SK-N-SH (cell line): Measurements from ENCODE around the gene HIVEP2. TPM values are rescaled to one million over a fixed set of nuclear protein-coding genes. Genes with fewer than 3 reads are reported as not detected.

Source experiments
- CTCF ChIA-PET: fragments of 300-600, 350-600 bp; formaldehyde crosslinking; extraction: SDS; loops from one replicate; lab custom pipeline; 2021; lab: Yijun Ruan, JAX
- POLR2A ChIA-PET: fragments of 350-600 bp; sonication (Branson Sonifier 250); formaldehyde crosslinking; extraction: SDS; loops from one replicate; lab custom pipeline; 2020; ENCODE audit warnings: antibody characterized with exemption, inconsistent platforms; lab: Yijun Ruan, JAX
- DNase-seq: peaks from one replicate; pipeline ENCODE4 v3.0.0; 2012
- H2AFZ ChIP-seq: fragments of 200-600 bp; sonication (generic); 2 replicates; pipeline ENCODE4 v1.8.1; 2016; ENCODE audit warnings: antibody characterized with exemption, mild to moderate bottlenecking, low read depth
- H3F3A ChIP-seq: fragments of 200-600 bp; sonication (generic); replicated peaks from 2 replicates; pipeline ENCODE3; 2016; ENCODE audit warnings: antibody characterized with exemption, mild to moderate bottlenecking; ENCODE audit not compliant: insufficient read depth
- H3K27ac ChIP-seq, 2 experiments: fragments of 200-500 bp in 1 of 2; fragments of 200-600 bp in 1 of 2; sonication (Bioruptor generic) in 1 of 2; sonication (generic), shearing (Covaris generic) in 1 of 2; 2 replicates each; pipeline versions ENCODE4 v1.5.1 to v1.6.1; 2014 to 2016; ENCODE audit warnings: low read depth in 2 of 2, inconsistent platforms in 1 of 2, low read length in 1 of 2, mild to moderate bottlenecking in 1 of 2, mixed read lengths in 1 of 2
- H3K27me3 ChIP-seq: fragments of 200-600 bp; sonication (generic), shearing (Covaris generic); 2 replicates; pipeline ENCODE4 v1.6.1; 2016; ENCODE audit warnings: mixed run types; ENCODE audit not compliant: insufficient read depth
- H3K36me3 ChIP-seq, 2 experiments: fragments of 200-500 bp in 1 of 2; fragments of 200-600 bp in 1 of 2; sonication (Bioruptor generic) in 1 of 2; sonication (generic) in 1 of 2; replicated peaks in 1 of 2; 2 replicates each; pipeline versions ENCODE3 to v1.5.1; 2014 to 2016; ENCODE audit warnings: low read length in 1 of 2, mild to moderate bottlenecking in 1 of 2; ENCODE audit not compliant: insufficient read depth in 2 of 2, control insufficient read depth in 1 of 2
- H3K4me1 ChIP-seq, 2 experiments: fragments of 200-500 bp in 1 of 2; fragments of 200-600 bp in 1 of 2; sonication (Bioruptor generic) in 1 of 2; sonication (generic), shearing (Covaris generic) in 1 of 2; 2 replicates each; pipeline versions ENCODE4 v1.5.1 to v1.6.1; 2014 to 2016; ENCODE audit warnings: low read depth in 1 of 2, low read length in 1 of 2, mixed run types in 1 of 2; ENCODE audit not compliant: insufficient read depth in 2 of 2, control insufficient read depth in 1 of 2
- H3K4me2 ChIP-seq: fragments of 200-600 bp; sonication (generic), shearing (Covaris generic); 2 replicates; pipeline ENCODE4 v1.6.1; 2017; ENCODE audit warnings: mixed run types
- H3K4me3 ChIP-seq, 2 experiments: fragments of 200-500 bp in 1 of 2; fragments of 200-600 bp in 1 of 2; sonication (Bioruptor generic) in 1 of 2; sonication (generic), shearing (Covaris generic) in 1 of 2; 2 replicates each; pipeline versions ENCODE4 v1.5.1 to v1.8.1; 2014 to 2016; ENCODE audit warnings: low read depth in 2 of 2, inconsistent platforms in 1 of 2, low read length in 1 of 2, mild to moderate bottlenecking in 1 of 2, mixed read lengths in 1 of 2, moderate library complexity in 1 of 2
- H3K79me2 ChIP-seq: fragments of 200-600 bp; sonication (generic); 2 replicates; pipeline ENCODE4 v1.8.1; 2017; ENCODE audit warnings: mild to moderate bottlenecking; ENCODE audit not compliant: insufficient read depth
- H3K9ac ChIP-seq: fragments of 200-600 bp; sonication (generic); 2 replicates; pipeline ENCODE4 v1.6.1; 2017; ENCODE audit warnings: mixed run types
- H3K9me2 ChIP-seq: fragments of 200-600 bp; sonication (generic); 2 replicates; pipeline ENCODE4 v1.6.1; 2017; ENCODE audit warnings: mixed run types
- H3K9me3 ChIP-seq: fragments of 200-600 bp; sonication (generic); 2 replicates; pipeline ENCODE4 v1.6.1; 2017; ENCODE audit warnings: mixed run types, mild to moderate bottlenecking, moderate library complexity
- H4K20me1 ChIP-seq: fragments of 200-600 bp; sonication (generic); 2 replicates; pipeline ENCODE4 v1.6.1; 2017; ENCODE audit warnings: mild to moderate bottlenecking, mixed run types; ENCODE audit not compliant: insufficient read depth
- CHD2 ChIP-seq: fragments of 150-350 bp; IDR thresholded peaks from 2 replicates; pipeline ENCODE4 v1.6.1; 2018; ENCODE audit warnings: low read length; ENCODE audit not compliant: partially characterized antibody
- EZH2phosphoT487 ChIP-seq: fragments of 200-600 bp; sonication (generic); IDR thresholded peaks from 2 replicates; pipeline ENCODE4 v1.6.1; 2017; ENCODE audit warnings: low read depth, mixed run types, mild to moderate bottlenecking, antibody characterized with exemption, moderate library complexity, borderline replicate concordance
- FOSL2 ChIP-seq: IDR thresholded peaks from 2 replicates; pipeline ENCODE4 v1.4.0; 2012; ENCODE audit warnings: low read depth, mild to moderate bottlenecking, moderate library complexity, borderline replicate concordance
- FOXJ3 ChIP-seq: sonication (generic); formaldehyde crosslinking; IDR thresholded peaks from 2 replicates; pipeline ENCODE4 v1.5.1; 2020; ENCODE audit warnings: mild to moderate bottlenecking, missing genetic modification reagents
- GATA2 ChIP-seq: sonication (generic); formaldehyde crosslinking; IDR thresholded peaks from 2 replicates; pipeline ENCODE4 v1.5.0; 2020; ENCODE audit warnings: mild to moderate bottlenecking, missing genetic modification reagents
- JUND ChIP-seq: IDR thresholded peaks from 2 replicates; pipeline ENCODE4 v1.4.0; 2012
- NFIC ChIP-seq: IDR thresholded peaks from 2 replicates; pipeline ENCODE4 v1.4.0; 2012; ENCODE audit warnings: borderline replicate concordance
- PBX3 ChIP-seq: IDR thresholded peaks from 2 replicates; pipeline ENCODE4; 2012
- RCOR1 ChIP-seq: fragments of 150-350 bp; IDR thresholded peaks from 2 replicates; pipeline ENCODE4 v1.6.1; 2017; ENCODE audit warnings: antibody characterized with exemption, low read length
- SIN3A ChIP-seq: IDR thresholded peaks from 2 replicates; pipeline ENCODE4 v1.6.1; 2012; ENCODE audit warnings: low read depth, mild to moderate bottlenecking, low read length, moderate library complexity, borderline replicate concordance
- TAF1 ChIP-seq: IDR thresholded peaks from 2 replicates; pipeline ENCODE4 v1.6.1; 2012; ENCODE audit warnings: low read depth, mild to moderate bottlenecking, low read length, moderate library complexity, borderline replicate concordance
- TEAD4 ChIP-seq: IDR thresholded peaks from 2 replicates; pipeline ENCODE4 v1.4.0; 2012; ENCODE audit warnings: mild to moderate bottlenecking, borderline replicate concordance; ENCODE audit not compliant: insufficient read depth
- YY1 ChIP-seq: IDR thresholded peaks from 2 replicates; pipeline ENCODE4 v1.4.0; 2012; ENCODE audit warnings: low read depth, mild to moderate bottlenecking
- ZBTB33 ChIP-seq: IDR thresholded peaks from 2 replicates; pipeline ENCODE4 v1.4.0; 2012; ENCODE audit warnings: low read depth, borderline replicate concordance
- WGBS: methylation state at CpG from one replicate; pipeline ENCODE4 v1.1.6; 2017; ENCODE audit warnings: low lambda C conversion rate; 5-methylcytosine and 5-hydroxymethylcytosine counted together
- polyA plus RNA-seq, 3 experiments: library from polyadenylated mRNA; depleted of rRNA; stranded (reverse); fragments of >200 nt; gene quantifications; 2 replicates each; pipeline ENCODE4 v1.2.3, GENCODE V29; 2012
- TF ChIP-seq, protein P1 (sequence below): fragments of 150-350 bp; IDR thresholded peaks from 2 replicates; pipeline ENCODE4 v1.6.1; 2016; ENCODE audit warnings: mild to moderate bottlenecking, low read depth, low read length
- TF ChIP-seq, protein P2 (sequence below): fragments of 200-600 bp; sonication (generic); IDR thresholded peaks from 2 replicates; pipeline ENCODE4 v1.6.1; 2017; ENCODE audit warnings: antibody characterized with exemption, mild to moderate bottlenecking, moderate library complexity
- TF ChIP-seq, protein P3 (sequence below): IDR thresholded peaks from 2 replicates; pipeline ENCODE4 v1.6.1; 2012; ENCODE audit warnings: mild to moderate bottlenecking, low read depth, low read length, moderate library complexity

HIVEP2 gene
- polyA plus RNA-seq, 1 of the 3 experiments (the other 2 are of a cell fraction): 2.5 TPM

DNA sequence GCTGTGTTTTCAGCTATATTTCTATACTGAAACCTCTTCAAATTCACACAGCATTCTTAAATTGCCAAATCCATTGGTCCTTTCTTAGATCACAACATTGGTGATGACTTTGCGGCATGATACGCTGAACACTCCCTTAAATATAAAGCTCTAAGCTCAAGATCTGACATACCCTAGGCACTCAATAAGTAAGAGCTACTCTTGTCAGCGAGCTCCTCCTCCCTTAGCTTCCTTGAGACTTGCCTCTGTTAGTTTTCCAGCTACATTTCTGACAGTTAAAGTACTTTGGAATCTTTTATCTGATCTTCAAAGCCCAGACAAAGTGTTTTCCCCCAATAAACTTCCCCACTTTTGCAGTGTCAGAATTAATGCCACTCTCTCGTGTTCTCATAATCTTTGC lies 117.0 kb downstream of the HIVEP2 start (continued):
- TF ChIP-seq, protein P1, sequence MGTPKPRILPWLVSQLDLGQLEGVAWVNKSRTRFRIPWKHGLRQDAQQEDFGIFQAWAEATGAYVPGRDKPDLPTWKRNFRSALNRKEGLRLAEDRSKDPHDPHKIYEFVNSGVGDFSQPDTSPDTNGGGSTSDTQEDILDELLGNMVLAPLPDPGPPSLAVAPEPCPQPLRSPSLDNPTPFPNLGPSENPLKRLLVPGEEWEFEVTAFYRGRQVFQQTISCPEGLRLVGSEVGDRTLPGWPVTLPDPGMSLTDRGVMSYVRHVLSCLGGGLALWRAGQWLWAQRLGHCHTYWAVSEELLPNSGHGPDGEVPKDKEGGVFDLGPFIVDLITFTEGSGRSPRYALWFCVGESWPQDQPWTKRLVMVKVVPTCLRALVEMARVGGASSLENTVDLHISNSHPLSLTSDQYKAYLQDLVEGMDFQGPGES: no peak
- no peak for TF ChIP-seq GATA2 (CRISPR knock-in tag)

GRCh38 chr6:142827369-142827768 lies 117.6 kb downstream of the HIVEP2 start:
- H3K27ac ChIP-seq: no peak overlapping the region
- H3K4me2 ChIP-seq: no peak overlapping the region
- H4K20me1 ChIP-seq: no peaks in the 10 kb centered on the region
- TF ChIP-seq JUND (no peak), YY1 (no peak), ZBTB33 (no peak), EZH2phosphoT487 (no peak), PBX3 (no peak), TAF1 (no peak), TEAD4 (no peak), SIN3A (no peak), FOXJ3 (CRISPR knock-in tag) (no peak), RCOR1 (no peak), FOSL2 (no peak), CHD2 (no peak), NFIC (no peak)
- TF ChIP-seq, protein P2, sequence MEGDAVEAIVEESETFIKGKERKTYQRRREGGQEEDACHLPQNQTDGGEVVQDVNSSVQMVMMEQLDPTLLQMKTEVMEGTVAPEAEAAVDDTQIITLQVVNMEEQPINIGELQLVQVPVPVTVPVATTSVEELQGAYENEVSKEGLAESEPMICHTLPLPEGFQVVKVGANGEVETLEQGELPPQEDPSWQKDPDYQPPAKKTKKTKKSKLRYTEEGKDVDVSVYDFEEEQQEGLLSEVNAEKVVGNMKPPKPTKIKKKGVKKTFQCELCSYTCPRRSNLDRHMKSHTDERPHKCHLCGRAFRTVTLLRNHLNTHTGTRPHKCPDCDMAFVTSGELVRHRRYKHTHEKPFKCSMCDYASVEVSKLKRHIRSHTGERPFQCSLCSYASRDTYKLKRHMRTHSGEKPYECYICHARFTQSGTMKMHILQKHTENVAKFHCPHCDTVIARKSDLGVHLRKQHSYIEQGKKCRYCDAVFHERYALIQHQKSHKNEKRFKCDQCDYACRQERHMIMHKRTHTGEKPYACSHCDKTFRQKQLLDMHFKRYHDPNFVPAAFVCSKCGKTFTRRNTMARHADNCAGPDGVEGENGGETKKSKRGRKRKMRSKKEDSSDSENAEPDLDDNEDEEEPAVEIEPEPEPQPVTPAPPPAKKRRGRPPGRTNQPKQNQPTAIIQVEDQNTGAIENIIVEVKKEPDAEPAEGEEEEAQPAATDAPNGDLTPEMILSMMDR: no peak
- TF ChIP-seq, protein P1: no peak
- TF ChIP-seq, protein P3, sequence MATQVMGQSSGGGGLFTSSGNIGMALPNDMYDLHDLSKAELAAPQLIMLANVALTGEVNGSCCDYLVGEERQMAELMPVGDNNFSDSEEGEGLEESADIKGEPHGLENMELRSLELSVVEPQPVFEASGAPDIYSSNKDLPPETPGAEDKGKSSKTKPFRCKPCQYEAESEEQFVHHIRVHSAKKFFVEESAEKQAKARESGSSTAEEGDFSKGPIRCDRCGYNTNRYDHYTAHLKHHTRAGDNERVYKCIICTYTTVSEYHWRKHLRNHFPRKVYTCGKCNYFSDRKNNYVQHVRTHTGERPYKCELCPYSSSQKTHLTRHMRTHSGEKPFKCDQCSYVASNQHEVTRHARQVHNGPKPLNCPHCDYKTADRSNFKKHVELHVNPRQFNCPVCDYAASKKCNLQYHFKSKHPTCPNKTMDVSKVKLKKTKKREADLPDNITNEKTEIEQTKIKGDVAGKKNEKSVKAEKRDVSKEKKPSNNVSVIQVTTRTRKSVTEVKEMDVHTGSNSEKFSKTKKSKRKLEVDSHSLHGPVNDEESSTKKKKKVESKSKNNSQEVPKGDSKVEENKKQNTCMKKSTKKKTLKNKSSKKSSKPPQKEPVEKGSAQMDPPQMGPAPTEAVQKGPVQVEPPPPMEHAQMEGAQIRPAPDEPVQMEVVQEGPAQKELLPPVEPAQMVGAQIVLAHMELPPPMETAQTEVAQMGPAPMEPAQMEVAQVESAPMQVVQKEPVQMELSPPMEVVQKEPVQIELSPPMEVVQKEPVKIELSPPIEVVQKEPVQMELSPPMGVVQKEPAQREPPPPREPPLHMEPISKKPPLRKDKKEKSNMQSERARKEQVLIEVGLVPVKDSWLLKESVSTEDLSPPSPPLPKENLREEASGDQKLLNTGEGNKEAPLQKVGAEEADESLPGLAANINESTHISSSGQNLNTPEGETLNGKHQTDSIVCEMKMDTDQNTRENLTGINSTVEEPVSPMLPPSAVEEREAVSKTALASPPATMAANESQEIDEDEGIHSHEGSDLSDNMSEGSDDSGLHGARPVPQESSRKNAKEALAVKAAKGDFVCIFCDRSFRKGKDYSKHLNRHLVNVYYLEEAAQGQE: no peak
- H3K27me3 ChIP-seq: no peaks in the 10 kb centered on the region
- H3K4me1 ChIP-seq: peaks cover 3 to 30% of the 10 kb centered on the region in 2 experiments; a peak in 3 of 4 replicates
- H3K4me3 ChIP-seq: no peak overlapping the region
- no peaks in the 10 kb centered on the region for H3K9me2 ChIP-seq
- CTCF ChIA-PET: interaction anchor here (0.9 to 1.0 kb wide), 2 partner anchors 9 to 135 kb away, joined by 4 read pairs; no protein-coding TSS in a partner anchor
- H3F3A ChIP-seq: peaks cover 7% of the 10 kb centered on the region
- no peaks in the 10 kb centered on the region for H3K36me3 ChIP-seq
- DNase-seq: no peak
- H3K9me3 ChIP-seq: no peaks in the 10 kb centered on the region
- no peak overlapping the region for H3K9ac ChIP-seq
- POLR2A ChIA-PET: no interaction called here
- H3K79me2 ChIP-seq: peaks cover 42% of the 10 kb centered on the region; the same call in 1 of the 2 replicates
- WGBS: 81% methylated on average over 7 of the region's 7 CpGs
- H2AFZ ChIP-seq: no peak overlapping the region
